ENCODE results near the gene SERPING1.
"Not testable (repeated sequence)": the region's sequence is repeated elsewhere in the genome, so short reads cannot be mapped to it uniquely, and the experiment has no call there.

SERPING1 gene

GRCh38 chr11:57638005-57638781, 40.7 kb downstream of the SERPING1 start:
- DNase-seq (ENCODE audit: low read depth) = no peak

GRCh38 chr11:57638811-57639320, 41.4 kb downstream of the SERPING1 start:
- no peak for DNase-seq (ENCODE audit: low read depth)

GRCh38 chr11:57639321-57640067, 42.0 kb downstream of the SERPING1 start:
- no peak for DNase-seq (ENCODE audit: low read depth)

GRCh38 chr11:57640068-57640800, 42.7 kb downstream of the SERPING1 start:
- no peak for DNase-seq (ENCODE audit: low read depth)

- no peak for DNase-seq (ENCODE audit: low read depth)
Observed at GRCh38 chr11:57641011-57641807, 43.7 kb downstream of the SERPING1 start.

- DNase-seq (ENCODE audit: low read depth) = no peak
Observed at GRCh38 chr11:57643802-57644201, 46.3 kb downstream of the SERPING1 start.

GRCh38 chr11:57644748-57645688, 47.5 kb downstream of the SERPING1 start:
- DNase-seq (ENCODE audit: low read depth) = peak; percentile 79

- no peak for DNase-seq (ENCODE audit: low read depth)
Observed at GRCh38 chr11:57645689-57646085, 48.2 kb downstream of the SERPING1 start.

GRCh38 chr11:57646194-57646798, 48.8 kb downstream of the SERPING1 start:
- DNase-seq (ENCODE audit: low read depth) = no peak

GRCh38 chr11:57646799-57647303, 49.4 kb downstream of the SERPING1 start:
- no peak for DNase-seq (ENCODE audit: low read depth)

GRCh38 chr11:57647372-57647771, 49.9 kb downstream of the SERPING1 start:
- DNase-seq (ENCODE audit: low read depth) = no peak

- DNase-seq (ENCODE audit: low read depth) = no peak
Observed at GRCh38 chr11:57647960-57648800, 50.7 kb downstream of the SERPING1 start.

- DNase-seq (ENCODE audit: low read depth) = no peak
Observed at GRCh38 chr11:57648801-57649735, 51.6 kb downstream of the SERPING1 start.

GRCh38 chr11:57649826-57650738, 52.6 kb downstream of the SERPING1 start, which contains the start of gene YPEL4:
TSS of gene YPEL4 (minus strand) at chr11:57649912. CDS start at chr11:57647107, 2,805 bp downstream.
- peak; percentile 42 for DNase-seq (ENCODE audit: low read depth)

- DNase-seq (ENCODE audit: low read depth) = no peak
Observed at GRCh38 chr11:57650739-57651090, 53.2 kb downstream of the SERPING1 start.

- DNase-seq (ENCODE audit: low read depth) = no peak
Observed at GRCh38 chr11:57651408-57651807, 53.9 kb downstream of the SERPING1 start.

GRCh38 chr11:57652230-57652629, 54.7 kb downstream of the SERPING1 start:
- not testable (repeated sequence) for DNase-seq (ENCODE audit: low read depth)

Measured in stimulated activated CD8-positive, alpha-beta memory T cell treated with anti-CD3 and anti-CD28 coated beads, Interleukin-15, amount 100 ng/mL, for 1 hour (primary cell).